Activated naive CD8-positive, alpha-beta T cell (primary cell): ENCODE data around the gene ZMIZ2.

Experiments used
- H3K27ac Mint-ChIP-seq: one replicate; pipeline ENCODE4 v1.8.0; 2021; ENCODE audit warnings: mixed read lengths
- H3K27me3 Mint-ChIP-seq: one replicate; pipeline ENCODE4 v1.8.0; 2021; ENCODE audit warnings: mixed read lengths
- H3K36me3 Mint-ChIP-seq: one replicate; pipeline ENCODE4 v1.8.0; 2021; ENCODE audit warnings: mixed read lengths
- H3K4me1 Mint-ChIP-seq: one replicate; pipeline ENCODE4 v1.8.0; 2021; ENCODE audit warnings: low read depth, mixed read lengths
- H3K4me3 Mint-ChIP-seq: one replicate; pipeline ENCODE4 v1.8.0; 2021; ENCODE audit warnings: mild to moderate bottlenecking, mixed read lengths
- H3K9me3 Mint-ChIP-seq: one replicate; pipeline ENCODE4 v1.8.0; 2021; ENCODE audit warnings: low read depth, mixed read lengths

Gene ZMIZ2

DNA sequence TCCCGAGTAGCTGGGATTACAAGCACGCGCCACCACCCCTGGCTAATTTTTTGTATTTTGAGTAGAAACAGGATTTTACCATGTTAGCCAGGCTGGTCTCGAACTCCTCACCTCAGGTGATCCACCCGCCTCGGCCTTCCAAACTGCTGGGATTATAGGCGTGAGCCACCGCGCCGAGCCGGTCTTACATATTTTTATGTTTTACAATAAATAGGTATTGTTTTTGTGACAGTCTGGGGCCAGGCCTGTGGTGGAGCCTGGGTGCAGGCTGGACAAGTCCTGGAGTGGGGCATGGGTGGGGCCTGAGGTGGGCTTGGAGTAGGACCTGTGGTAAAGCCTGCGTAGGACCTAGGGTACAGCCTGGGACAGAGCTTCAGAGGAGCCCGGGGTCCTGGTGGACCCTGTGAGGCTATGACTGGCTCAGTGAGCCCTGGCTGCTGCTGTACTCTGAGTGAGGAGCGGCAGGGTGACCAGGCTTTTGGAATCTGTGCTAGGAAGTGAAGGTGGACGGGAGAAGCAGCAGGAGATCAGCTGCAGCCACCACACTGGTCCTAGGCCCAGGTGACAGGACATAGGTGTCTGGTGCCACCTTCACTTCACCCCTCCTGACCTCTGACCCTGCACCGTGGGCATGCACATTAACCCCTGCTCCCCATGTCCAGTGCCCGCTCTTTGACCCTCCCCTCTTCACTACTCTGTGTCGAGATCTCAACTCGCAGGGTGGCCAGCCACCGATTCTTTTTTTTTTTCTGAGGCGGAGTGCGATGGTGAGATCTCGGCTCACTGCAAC, 9.6 kb upstream of the ZMIZ2 start:
- H3K4me3 Mint-ChIP-seq = no peak overlapping the region
- H3K4me1 Mint-ChIP-seq = peaks cover 22% of the 10 kb centered on the region
- H3K27ac Mint-ChIP-seq = no peak overlapping the region
- no peaks in the 10 kb centered on the region for H3K27me3 Mint-ChIP-seq
- no peaks in the 10 kb centered on the region for H3K36me3 Mint-ChIP-seq
- H3K9me3 Mint-ChIP-seq = peaks cover 5% of the 10 kb centered on the region

DNA sequence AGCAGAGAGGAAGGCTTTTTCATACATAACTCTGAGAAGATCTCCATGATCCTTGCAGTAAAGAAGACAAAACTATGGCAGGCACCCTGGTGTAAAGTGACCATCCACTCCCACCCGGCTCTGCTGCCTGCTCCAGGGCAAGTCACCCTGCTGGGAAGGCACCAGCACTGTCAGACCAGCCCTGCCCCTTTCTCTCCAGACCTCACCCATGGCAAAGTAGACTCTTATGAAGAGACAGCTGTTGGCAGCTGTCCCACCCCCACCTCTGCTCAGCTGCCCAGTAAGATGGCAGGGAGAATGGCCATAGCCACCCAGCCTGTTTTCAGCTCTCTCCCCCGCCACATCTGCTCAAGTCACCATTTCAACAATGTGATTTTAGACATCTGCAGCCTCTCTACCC, 8.6 kb upstream of the ZMIZ2 start:
- H3K36me3 Mint-ChIP-seq = no peaks in the 10 kb centered on the region
- no peaks in the 10 kb centered on the region for H3K27me3 Mint-ChIP-seq
- H3K27ac Mint-ChIP-seq = no peak overlapping the region
- peaks cover 5% of the 10 kb centered on the region for H3K9me3 Mint-ChIP-seq
- H3K4me3 Mint-ChIP-seq = no peak overlapping the region
- peaks cover 18% of the 10 kb centered on the region for H3K4me1 Mint-ChIP-seq

DNA sequence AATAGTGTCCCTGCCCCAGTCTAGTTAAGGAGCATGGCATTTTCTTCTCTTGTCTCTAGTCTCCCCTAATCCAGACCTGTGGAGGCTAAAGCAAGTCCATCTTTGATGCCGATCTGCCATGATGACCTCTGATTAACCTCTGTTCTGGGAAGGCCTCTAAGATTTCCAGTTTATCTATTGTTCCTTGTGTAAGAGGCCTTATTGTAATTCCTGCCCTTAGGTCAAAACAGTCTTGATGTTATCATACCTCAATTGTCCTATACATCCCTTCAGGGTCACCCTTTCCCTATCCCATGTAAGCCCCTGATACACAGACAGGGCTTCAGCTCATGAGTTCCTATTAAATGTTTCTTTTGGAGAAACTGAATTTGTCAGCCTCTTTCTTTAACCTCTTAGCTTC, 4.9 kb upstream of the ZMIZ2 start:
- H3K36me3 Mint-ChIP-seq = no peaks in the 10 kb centered on the region
- no peaks in the 10 kb centered on the region for H3K27me3 Mint-ChIP-seq
- H3K4me3 Mint-ChIP-seq = no peak overlapping the region
- H3K9me3 Mint-ChIP-seq = no peaks in the 10 kb centered on the region
- peaks cover 8% of the 10 kb centered on the region for H3K4me1 Mint-ChIP-seq
- no peak overlapping the region for H3K27ac Mint-ChIP-seq

DNA sequence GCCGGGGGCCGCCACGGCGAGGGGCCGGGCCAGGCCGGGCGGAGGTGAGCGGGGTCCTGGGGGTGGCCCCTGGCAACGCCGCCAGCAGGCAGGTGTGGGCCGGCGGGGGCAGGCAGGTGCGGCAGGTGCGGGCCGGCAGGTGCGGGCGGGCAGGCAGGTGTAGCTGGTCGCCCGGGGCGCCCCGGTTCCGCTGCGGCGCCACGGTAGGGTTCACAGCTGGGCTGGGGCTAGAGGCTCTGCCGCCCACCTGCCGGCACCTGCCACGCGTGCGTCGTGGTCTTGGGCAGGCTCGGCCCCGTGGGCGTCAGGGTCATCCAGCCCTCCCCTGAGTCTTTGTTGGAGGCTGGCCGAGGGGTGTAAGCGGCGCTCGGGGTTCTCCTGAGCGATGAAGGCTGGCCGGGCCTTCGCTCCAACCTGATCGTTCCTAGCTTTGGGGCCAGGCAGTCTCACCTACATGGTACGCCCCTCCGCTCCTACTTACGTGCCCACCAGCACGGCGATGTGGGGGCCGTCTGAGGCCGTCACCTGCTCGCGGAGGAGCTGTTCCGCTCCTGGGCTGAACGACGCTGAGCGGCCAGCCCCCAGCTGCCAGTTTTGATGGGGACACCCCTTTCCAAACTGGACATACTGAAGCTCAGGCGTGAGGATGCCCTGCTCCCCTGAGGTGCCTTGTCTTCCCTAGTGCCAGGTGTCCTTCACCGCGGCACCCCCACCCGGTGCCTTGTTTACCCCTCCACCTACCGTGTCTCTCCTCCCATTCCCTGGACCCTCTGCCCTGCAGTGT, 493 bp downstream of the ZMIZ2 start:
- Mint-ChIP-seq H3K27ac (peak overlapping the region; percentile 87), H3K4me3 (peak overlapping the region; percentile 95), H3K36me3 (peaks cover 5% of the 10 kb centered on the region), H3K27me3 (no peaks in the 10 kb centered on the region), H3K9me3 (no peaks in the 10 kb centered on the region), H3K4me1 (peaks cover 42% of the 10 kb centered on the region)

DNA sequence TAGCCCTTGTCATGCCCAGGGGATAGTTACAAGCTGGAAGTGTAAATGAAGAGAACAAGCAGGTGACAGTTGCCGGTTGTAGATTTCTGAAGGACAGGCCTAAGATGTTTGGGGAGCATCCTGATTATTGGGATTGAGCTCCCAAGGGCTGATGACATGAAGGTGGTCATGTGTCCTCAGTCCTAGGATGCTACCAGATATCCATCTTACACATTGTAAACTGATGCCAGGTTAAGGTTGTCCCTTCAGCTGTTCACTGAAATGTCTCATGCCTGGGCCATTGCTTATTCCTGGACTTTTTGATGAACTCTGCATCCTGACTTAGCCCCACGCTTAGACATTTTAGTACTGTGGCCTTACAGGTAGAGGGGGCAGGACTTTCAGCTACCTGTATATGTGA, 1.3 kb downstream of the ZMIZ2 start:
- Mint-ChIP-seq H3K27ac (peak overlapping the region; percentile 87), H3K27me3 (no peaks in the 10 kb centered on the region), H3K9me3 (no peaks in the 10 kb centered on the region), H3K36me3 (peaks cover 5% of the 10 kb centered on the region), H3K4me1 (peaks cover 48% of the 10 kb centered on the region), H3K4me3 (peak overlapping the region; percentile 95)

DNA sequence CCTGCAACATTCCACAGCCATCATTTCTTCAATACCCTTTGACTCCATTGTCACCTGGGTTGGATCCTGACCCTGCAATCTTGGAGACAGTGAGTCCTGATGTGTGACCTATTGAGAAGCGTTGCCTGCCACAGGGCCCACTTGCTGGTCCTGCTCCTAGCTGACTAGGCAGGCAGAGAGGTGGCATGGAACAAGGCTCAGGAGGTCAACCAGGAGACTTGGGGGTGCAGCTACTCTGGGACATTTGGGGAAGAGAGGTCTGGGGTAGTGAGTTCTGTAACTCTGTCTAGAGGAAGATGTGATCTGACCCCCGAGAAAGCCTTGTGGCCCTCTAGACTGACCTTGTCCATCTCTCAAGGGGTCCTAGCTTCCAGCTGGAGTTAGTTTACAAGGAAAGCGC, 1.8 kb downstream of the ZMIZ2 start:
- H3K27me3 Mint-ChIP-seq = no peaks in the 10 kb centered on the region
- H3K36me3 Mint-ChIP-seq = peaks cover 5% of the 10 kb centered on the region
- peak overlapping the region; percentile 95 for H3K4me3 Mint-ChIP-seq
- H3K4me1 Mint-ChIP-seq = peaks cover 50% of the 10 kb centered on the region
- no peaks in the 10 kb centered on the region for H3K9me3 Mint-ChIP-seq
- H3K27ac Mint-ChIP-seq = peak overlapping the region; percentile 87

DNA sequence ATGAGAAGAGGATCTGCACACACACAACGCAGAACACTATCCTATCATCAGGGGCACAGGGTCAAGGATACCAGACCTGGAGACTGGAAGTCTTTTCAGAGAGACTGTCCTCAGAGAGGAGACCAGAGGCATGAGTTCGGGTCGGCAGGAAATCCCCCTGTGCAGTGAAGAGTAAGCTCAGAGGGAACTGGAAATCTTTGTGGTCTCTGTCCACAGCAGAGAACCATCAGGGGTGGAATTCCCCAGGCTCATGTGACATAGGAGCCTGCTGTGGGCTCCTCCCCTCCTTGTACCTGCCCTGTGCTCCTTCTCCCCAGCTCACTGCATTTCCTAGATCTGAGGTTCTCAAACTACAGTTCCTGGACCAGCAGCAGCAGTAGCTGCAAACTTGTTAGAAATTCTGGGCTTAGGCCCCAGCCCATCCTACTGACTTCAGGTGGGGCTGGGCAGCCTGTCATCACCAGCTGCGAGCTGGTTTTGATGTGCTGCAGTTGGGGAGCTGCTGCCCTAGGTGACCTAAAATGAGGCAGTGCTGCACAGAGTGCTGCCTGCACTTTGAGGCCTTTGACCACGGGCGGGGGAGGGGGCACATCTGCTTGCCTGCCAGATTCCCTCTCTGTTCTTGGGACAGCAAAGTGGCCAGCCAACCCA, 2.4 kb downstream of the ZMIZ2 start:
- peak overlapping the region; percentile 87 for H3K27ac Mint-ChIP-seq
- peaks cover 50% of the 10 kb centered on the region for H3K4me1 Mint-ChIP-seq
- H3K9me3 Mint-ChIP-seq = no peaks in the 10 kb centered on the region

DNA sequence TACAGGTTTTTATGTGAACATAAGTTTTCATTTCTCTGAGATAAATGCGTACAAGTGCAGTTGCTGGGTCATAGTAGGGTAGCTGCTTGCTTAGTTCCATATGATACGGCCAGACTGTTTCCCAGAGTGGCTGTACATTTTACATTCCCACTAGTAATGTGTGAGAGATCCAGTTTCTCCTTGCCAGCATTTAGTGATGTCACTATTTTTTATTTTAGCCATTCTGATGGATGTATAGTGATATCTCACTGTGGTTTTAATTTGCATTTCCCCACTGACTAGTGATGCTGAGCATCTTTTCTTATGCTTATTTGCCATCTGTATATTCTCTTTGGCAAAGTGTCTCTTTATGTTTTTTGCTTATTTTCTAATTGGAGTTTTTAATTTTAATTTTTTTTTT, 4.2 kb downstream of the ZMIZ2 start:
- H3K4me3 Mint-ChIP-seq = no peak overlapping the region

More for the DNA sequence above, 2.4 kb downstream of the ZMIZ2 start:
- H3K27me3 Mint-ChIP-seq = no peaks in the 10 kb centered on the region
- peaks cover 5% of the 10 kb centered on the region for H3K36me3 Mint-ChIP-seq
- peak overlapping the region; percentile 95 for H3K4me3 Mint-ChIP-seq

DNA sequence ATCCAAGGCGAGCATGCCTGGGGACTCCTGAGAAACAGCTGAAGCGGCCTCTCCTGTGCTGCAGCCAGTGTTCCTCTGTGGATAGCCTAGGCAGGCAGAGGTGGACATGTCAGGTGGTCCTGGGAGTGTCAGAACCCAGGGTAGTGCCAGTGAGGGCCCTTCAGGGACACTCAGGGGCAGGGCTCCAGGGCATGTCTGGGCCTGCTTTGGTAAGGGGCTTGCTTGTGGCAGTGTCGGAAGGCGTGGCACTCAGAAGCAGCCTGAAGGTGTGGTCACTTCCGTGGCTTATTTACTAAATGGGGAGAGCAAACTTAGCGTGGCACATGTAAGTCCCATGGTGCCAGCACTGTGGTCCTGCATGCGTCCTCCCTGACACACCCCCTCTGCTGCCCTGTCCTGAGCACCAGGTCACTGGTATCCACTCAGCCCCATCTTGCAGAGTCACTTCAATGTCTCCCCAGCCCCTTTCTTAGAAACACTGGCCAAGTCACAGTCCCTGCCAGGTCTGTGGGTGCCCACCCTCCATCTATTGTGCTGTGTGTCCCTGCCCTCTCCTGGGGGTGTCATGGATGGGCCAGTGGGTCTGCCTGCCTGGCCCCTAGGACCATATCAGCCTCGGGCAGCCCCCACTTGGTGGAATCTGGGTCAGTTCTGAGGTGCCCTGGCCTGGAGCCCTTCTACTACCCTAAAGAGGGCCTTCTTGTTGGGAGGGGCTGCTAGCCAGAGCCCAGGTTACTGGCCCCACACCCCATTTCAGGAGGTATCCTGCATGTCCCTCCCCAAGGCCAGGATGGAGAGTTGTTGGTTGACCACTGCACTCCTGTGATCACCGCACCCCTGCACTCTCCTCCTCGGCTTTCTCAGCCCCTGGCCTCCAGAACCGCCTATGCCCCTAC, 6.4 kb downstream of the ZMIZ2 start:
- Mint-ChIP-seq H3K27me3 (no peaks in the 10 kb centered on the region), H3K9me3 (no peaks in the 10 kb centered on the region), H3K27ac (peak overlapping the region; percentile 28), H3K4me3 (no peak overlapping the region), H3K36me3 (peaks cover 5% of the 10 kb centered on the region), H3K4me1 (peaks cover 40% of the 10 kb centered on the region)

More for the DNA sequence above, 4.2 kb downstream of the ZMIZ2 start:
- Mint-ChIP-seq H3K9me3 (no peaks in the 10 kb centered on the region), H3K27me3 (no peaks in the 10 kb centered on the region), H3K27ac (no peak overlapping the region), H3K4me1 (peaks cover 46% of the 10 kb centered on the region), H3K36me3 (peaks cover 5% of the 10 kb centered on the region)

DNA sequence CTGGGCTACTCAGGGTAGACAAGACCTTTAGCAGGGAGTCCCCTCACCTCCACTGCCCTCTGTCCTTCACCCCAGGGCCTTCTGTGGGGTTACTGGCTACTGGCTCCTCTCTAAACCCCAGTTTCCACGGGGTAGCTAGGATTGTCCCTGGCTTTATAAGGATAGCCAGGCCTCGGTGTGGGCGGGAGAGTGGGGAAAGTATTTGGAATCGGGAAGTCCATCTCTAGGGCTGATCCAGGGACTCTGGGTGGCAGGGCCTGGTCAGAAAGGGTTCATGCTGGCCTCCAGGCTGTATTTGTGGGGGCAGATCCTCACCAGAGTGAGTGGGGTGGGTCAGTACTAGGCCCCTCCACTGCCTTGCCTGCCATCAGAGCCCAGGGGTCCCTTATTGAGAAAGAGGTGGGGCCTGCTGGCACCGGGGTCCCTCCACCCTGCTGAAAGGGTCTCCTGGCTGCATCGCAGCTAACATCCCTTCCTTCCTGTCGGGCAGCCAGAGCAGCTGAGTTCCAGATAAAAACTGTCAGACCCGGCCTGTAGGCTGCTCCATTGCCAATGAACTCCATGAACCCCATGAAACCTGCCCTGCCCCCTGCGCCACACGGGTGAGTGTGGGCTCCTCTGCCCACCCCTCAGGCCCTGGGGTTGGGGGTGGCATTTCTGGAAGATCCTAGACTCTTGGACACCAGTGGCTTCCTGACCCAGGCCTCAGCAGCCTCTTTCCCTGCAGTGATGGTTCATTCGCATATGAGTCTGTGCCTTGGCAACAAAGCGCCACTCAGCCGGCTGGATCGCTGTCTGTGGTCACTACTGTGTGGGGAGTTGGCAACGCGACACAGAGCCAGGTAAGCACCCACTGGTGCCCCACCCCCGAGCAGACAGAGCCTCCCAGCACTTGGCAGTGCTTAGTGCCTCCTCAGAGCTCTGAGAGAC, 7.3 kb downstream of the ZMIZ2 start:
- Mint-ChIP-seq H3K9me3 (no peaks in the 10 kb centered on the region), H3K27me3 (no peaks in the 10 kb centered on the region), H3K4me3 (no peak overlapping the region), H3K27ac (no peak overlapping the region), H3K36me3 (peaks cover 2% of the 10 kb centered on the region), H3K4me1 (peaks cover 31% of the 10 kb centered on the region)

DNA sequence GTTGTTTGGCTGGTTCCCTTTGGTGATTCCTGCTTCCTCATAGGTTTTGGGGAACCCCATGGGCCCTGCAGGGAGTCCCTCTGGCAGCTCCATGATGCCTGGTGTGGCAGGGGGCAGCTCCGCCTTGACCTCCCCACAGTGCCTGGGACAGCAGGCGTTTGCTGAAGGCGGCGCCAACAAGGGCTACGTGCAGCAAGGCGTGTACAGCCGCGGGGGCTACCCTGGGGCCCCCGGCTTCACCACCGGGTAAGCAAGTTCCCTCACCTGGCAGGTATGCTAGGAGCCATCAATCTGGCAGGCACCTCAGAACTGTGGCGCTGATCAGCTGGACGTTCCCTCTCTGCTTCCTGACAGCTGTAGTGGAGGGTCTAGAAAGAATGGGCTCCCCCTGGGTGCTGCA, 8.3 kb downstream of the ZMIZ2 start:
- Mint-ChIP-seq H3K4me3 (no peak overlapping the region), H3K27me3 (no peaks in the 10 kb centered on the region), H3K27ac (no peak overlapping the region), H3K9me3 (no peaks in the 10 kb centered on the region), H3K36me3 (peaks cover 2% of the 10 kb centered on the region), H3K4me1 (peaks cover 22% of the 10 kb centered on the region)

DNA sequence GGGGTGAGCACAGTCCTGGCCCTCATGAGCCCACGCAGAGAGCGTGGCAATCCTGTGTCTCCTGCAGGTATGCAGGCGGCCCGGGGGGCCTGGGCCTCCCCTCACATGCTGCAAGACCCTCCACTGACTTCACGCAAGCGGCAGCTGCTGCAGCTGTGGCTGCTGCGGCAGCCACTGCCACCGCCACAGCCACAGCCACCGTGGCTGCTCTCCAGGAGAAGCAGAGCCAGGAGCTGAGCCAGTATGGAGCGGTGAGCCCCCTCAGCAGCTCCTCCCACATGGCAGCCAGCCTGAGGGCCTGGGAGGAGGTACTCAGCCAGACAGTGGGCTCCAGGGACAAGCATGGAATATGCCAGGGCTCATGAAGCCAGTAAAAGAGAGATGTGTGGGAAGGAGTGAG, 8.7 kb downstream of the ZMIZ2 start:
- Mint-ChIP-seq H3K4me1 (peaks cover 21% of the 10 kb centered on the region), H3K27ac (no peak overlapping the region), H3K27me3 (no peaks in the 10 kb centered on the region), H3K4me3 (no peak overlapping the region), H3K9me3 (no peaks in the 10 kb centered on the region), H3K36me3 (peaks cover 2% of the 10 kb centered on the region)

DNA sequence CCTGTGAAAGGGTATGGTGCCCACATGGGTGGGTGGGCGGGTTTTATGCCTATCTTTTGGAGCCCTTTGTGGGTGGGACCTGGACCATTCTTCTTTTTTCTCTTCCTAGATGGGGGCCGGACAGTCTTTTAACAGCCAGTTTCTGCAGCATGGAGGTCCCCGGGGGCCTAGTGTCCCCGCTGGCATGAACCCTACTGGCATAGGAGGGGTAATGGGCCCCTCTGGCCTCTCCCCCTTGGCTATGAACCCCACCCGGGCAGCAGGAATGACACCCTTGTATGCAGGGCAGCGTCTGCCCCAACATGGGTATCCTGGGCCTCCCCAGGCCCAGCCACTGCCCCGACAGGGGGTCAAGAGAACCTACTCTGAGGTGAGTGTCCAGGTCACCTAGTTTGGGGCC, 9.1 kb downstream of the ZMIZ2 start:
- Mint-ChIP-seq H3K27ac (no peak overlapping the region), H3K36me3 (no peaks in the 10 kb centered on the region), H3K4me3 (no peak overlapping the region)

More for the DNA sequence above, 9.1 kb downstream of the ZMIZ2 start:
- no peaks in the 10 kb centered on the region for H3K9me3 Mint-ChIP-seq
- peaks cover 17% of the 10 kb centered on the region for H3K4me1 Mint-ChIP-seq
- no peaks in the 10 kb centered on the region for H3K27me3 Mint-ChIP-seq
